HCT116 (cell line): Measurements from ENCODE around the gene PGAM5. TPM values are rescaled to one million over a fixed set of nuclear protein-coding genes. Genes with fewer than 3 reads are reported as not detected.

ENCODE experiments used
- ATAC-seq: fragments of 200-7000 bp; cut with Tn5 transposase; 2 replicates; pipeline ENCODE4 v1.9.1; 2020; ENCODE audit warnings: mild to moderate bottlenecking, moderate library complexity
- BruUV-seq: library from RNA; stranded (reverse); fragments of 400-500 nt; replicated peaks from 2 replicates; lab custom pipeline; 2021; lab: Mats Ljungman, UMichigan
- CTCF ChIA-PET: fragments of 300-600 bp; sonication (Branson Sonifier 250); formaldehyde crosslinking; loops from one replicate; lab custom pipeline; 2021; ENCODE audit warnings: antibody characterized with exemption; lab: Charles Lee
- POLR2A ChIA-PET: fragments of 300-600, 350-600 bp; sonication (Branson Sonifier 250); formaldehyde crosslinking; loops from one replicate; lab custom pipeline; 2021; ENCODE audit warnings: antibody characterized with exemption; lab: Charles Lee
- RAD21 ChIA-PET, 2 experiments: fragments of 300-600 bp; sonication (Branson Sonifier 250); formaldehyde crosslinking; loops; one replicate each; lab custom pipeline; 2023; ENCODE audit warnings: low total read pairs in 2 of 2; ENCODE audit not compliant: uncharacterized antibody in 2 of 2, unreplicated experiment in 2 of 2, low non-redundant PET in 1 of 2; lab: Charles Lee
- DNase-seq: peaks from one replicate; pipeline ENCODE4 v3.0.0-alpha.2; 2010; ENCODE audit warnings: low read depth, low spot score
- H2AFZ ChIP-seq: fragments of 200-600 bp; shearing (Covaris generic), sonication (generic); 2 replicates; pipeline ENCODE4 v1.6.1; 2017; ENCODE audit warnings: low read depth, mixed run types, mixed read lengths, antibody characterized with exemption, low read length; ENCODE audit not compliant: poor library complexity, severe bottlenecking
- H3K27ac ChIP-seq: 2 replicates; pipeline ENCODE4 v1.5.1; 2012; ENCODE audit warnings: low read depth, low read length
- H3K27me3 ChIP-seq: fragments of 200-600 bp; sonication (generic); 2 replicates; pipeline ENCODE4 v1.6.1; 2016; ENCODE audit warnings: mixed run types, low read length, mixed read lengths; ENCODE audit not compliant: insufficient read depth
- H3K36me3 ChIP-seq, 2 experiments: fragments of 200-500 bp in 1 of 2; fragments of 200-600 bp in 1 of 2; sonication (Bioruptor generic) in 1 of 2; sonication (generic) in 1 of 2; 2 replicates each; pipeline versions ENCODE4 v1.5.1 to v1.6.1; 2014 to 2016; ENCODE audit warnings: low read length in 2 of 2, inconsistent platforms in 1 of 2, mixed read lengths in 1 of 2, mixed run types in 1 of 2; ENCODE audit not compliant: insufficient read depth in 2 of 2, control insufficient read depth in 1 of 2
- H3K4me1 ChIP-seq, 2 experiments: fragments of 200-600 bp in 1 of 2; sonication (generic) in 1 of 2; 2 replicates each; pipeline versions ENCODE4 v1.5.1 to v1.6.1; 2012 to 2017; ENCODE audit warnings: low read length in 2 of 2, inconsistent platforms in 1 of 2, mild to moderate bottlenecking in 1 of 2, mixed read lengths in 1 of 2, mixed run types in 1 of 2, moderate library complexity in 1 of 2; ENCODE audit not compliant: insufficient read depth in 2 of 2, control insufficient read depth in 1 of 2
- H3K4me2 ChIP-seq: fragments of 200-600 bp; sonication (generic); 2 replicates; pipeline ENCODE4 v1.6.1; 2017; ENCODE audit warnings: mixed run types, low read length, mixed read lengths
- H3K4me3 ChIP-seq, 2 experiments: fragments of 200-600 bp in 1 of 2; sonication (generic) in 1 of 2; replicated peaks in 1 of 2; 2 replicates each; pipeline ENCODE4 v1.5.1; 2011 to 2016; ENCODE audit warnings: low read length in 2 of 2, control low read depth in 1 of 2, low read depth in 1 of 2, mild to moderate bottlenecking in 1 of 2, mixed read lengths in 1 of 2, mixed run types in 1 of 2
- H3K79me2 ChIP-seq: fragments of 200-600 bp; sonication (generic); 2 replicates; pipeline ENCODE4 v1.6.1; 2017; ENCODE audit warnings: mild to moderate bottlenecking, mixed run types, low read length, moderate library complexity, mixed read lengths; ENCODE audit not compliant: insufficient read depth
- H3K9ac ChIP-seq: fragments of 200-600 bp; sonication (generic); 2 replicates; pipeline ENCODE4 v1.6.1; 2016; ENCODE audit warnings: low read length, mixed read lengths
- H3K9me2 ChIP-seq: fragments of 200-600 bp; sonication (generic), shearing (Covaris generic); 2 replicates; pipeline ENCODE4 v1.6.1; 2017; ENCODE audit warnings: mixed run types, mild to moderate bottlenecking, moderate library complexity; ENCODE audit not compliant: insufficient read depth
- H3K9me3 ChIP-seq, 2 experiments: fragments of 200-500 bp in 1 of 2; fragments of 200-600 bp in 1 of 2; sonication (Bioruptor generic) in 1 of 2; sonication (generic) in 1 of 2; 2 replicates each; pipeline ENCODE4 v1.6.1; 2014 to 2017; ENCODE audit warnings: low read length in 2 of 2, mixed read lengths in 2 of 2, inconsistent platforms in 1 of 2, low read depth in 1 of 2, mild to moderate bottlenecking in 1 of 2, mixed run types in 1 of 2, moderate library complexity in 1 of 2; ENCODE audit not compliant: control insufficient read depth in 1 of 2, insufficient read depth in 1 of 2
- H4K20me1 ChIP-seq: fragments of 200-600 bp; sonication (generic), shearing (Covaris generic); 2 replicates; pipeline ENCODE4 v1.6.1; 2017; ENCODE audit warnings: mixed run types, mild to moderate bottlenecking, moderate library complexity; ENCODE audit not compliant: insufficient read depth
- ATF3 ChIP-seq: IDR thresholded peaks from 2 replicates; pipeline ENCODE4 v1.6.1; 2012
- CBX3 ChIP-seq: IDR thresholded peaks from 2 replicates; pipeline ENCODE4 v1.6.1; 2012; ENCODE audit warnings: low read depth
- CEBPB ChIP-seq: IDR thresholded peaks from 2 replicates; pipeline ENCODE4 v1.6.1; 2012; ENCODE audit warnings: low read depth
- EGR1 ChIP-seq: IDR thresholded peaks from 2 replicates; pipeline ENCODE4 v1.6.1; 2012; ENCODE audit warnings: low read depth
- ELF1 ChIP-seq: IDR thresholded peaks from 2 replicates; pipeline ENCODE4 v1.6.1; 2012; ENCODE audit warnings: low read depth, borderline replicate concordance
- EZH2phosphoT487 ChIP-seq: fragments of 200-600 bp; IDR thresholded peaks from 2 replicates; pipeline ENCODE4 v1.6.1; 2018; ENCODE audit warnings: antibody characterized with exemption, borderline replicate concordance
- FOSL1 ChIP-seq: IDR thresholded peaks from 2 replicates; pipeline ENCODE4 v1.6.1; 2012; ENCODE audit warnings: low read depth
- JUND ChIP-seq: IDR thresholded peaks from 2 replicates; pipeline ENCODE4 v1.6.1; 2012
- MAX ChIP-seq: IDR thresholded peaks from 2 replicates; pipeline ENCODE4 v1.6.1; 2012
- POLR2A ChIP-seq: IDR thresholded peaks from 2 replicates; pipeline ENCODE4 v1.7.0; 2011; ENCODE audit warnings: borderline replicate concordance; ENCODE audit not compliant: insufficient read depth, insufficient read length; ENCODE audit errors: extremely low read depth
- RAD21 ChIP-seq: IDR thresholded peaks from 2 replicates; pipeline ENCODE4 v1.6.1; 2012; ENCODE audit warnings: low read depth, mild to moderate bottlenecking
- SIN3A ChIP-seq: IDR thresholded peaks from 2 replicates; pipeline ENCODE4 v1.6.1; 2012; ENCODE audit warnings: low read depth
- SP1 ChIP-seq: IDR thresholded peaks from 2 replicates; pipeline ENCODE4 v1.6.1; 2012; ENCODE audit warnings: low read depth
- SRF ChIP-seq: IDR thresholded peaks from 2 replicates; pipeline ENCODE4 v1.6.1; 2012; ENCODE audit warnings: low read depth
- TCF7L2 ChIP-seq: IDR thresholded peaks from 2 replicates; pipeline ENCODE4 v1.7.0; 2011; ENCODE audit warnings: borderline replicate concordance, inconsistent platforms; ENCODE audit not compliant: insufficient read depth, insufficient read length; ENCODE audit errors: extremely low read depth
- YY1 ChIP-seq: IDR thresholded peaks from 2 replicates; pipeline ENCODE4 v1.6.1; 2011; ENCODE audit warnings: low read length, low read depth, moderate library complexity, mild to moderate bottlenecking; ENCODE audit not compliant: insufficient replicate concordance; ENCODE audit errors: extremely low read depth
- ZFX ChIP-seq: fragments of 450-650 bp; IDR thresholded peaks from 2 replicates; pipeline ENCODE4 v1.6.1; 2017
- ZNF274 ChIP-seq: fragments of 200-500 bp; sonication (Bioruptor generic); IDR thresholded peaks from 2 replicates; pipeline ENCODE4 v1.6.1; 2014; ENCODE audit warnings: mild to moderate bottlenecking, low read depth, low read length, inconsistent platforms
- intact Hi-C: fragments of 100-400 bp; cut with micrococcal nuclease; formaldehyde crosslinking; loops from 2 replicates; pipeline ENCODE4 v1.10.0; 2022
- total RNA-seq: library from RNA; stranded (reverse); gene quantifications from one replicate; pipeline ENCODE4 v1.2.1, GENCODE V29; 2021; ENCODE audit not compliant: unreplicated experiment
- TF ChIP-seq, protein P1 (sequence below): IDR thresholded peaks from 2 replicates; pipeline ENCODE4 v1.6.1; 2011; ENCODE audit warnings: mild to moderate bottlenecking, low read length, moderate library complexity; ENCODE audit not compliant: insufficient replicate concordance; ENCODE audit errors: extremely low read depth
- TF ChIP-seq, protein P2 (sequence below), 3 experiments: fragments of 200-600 bp in 1 of 3; sonication (generic) in 1 of 3; IDR thresholded peaks in 2 of 3; conservative IDR thresholded peaks in 1 of 3; 2 replicates each; pipeline ENCODE4 v1.5.1; 2012 to 2017; ENCODE audit warnings: low read depth in 2 of 3, low read length in 2 of 3, antibody characterized with exemption in 1 of 3, borderline replicate concordance in 1 of 3, control low read depth in 1 of 3, mild to moderate bottlenecking in 1 of 3, mixed read lengths in 1 of 3, mixed run types in 1 of 3, moderate library complexity in 1 of 3; ENCODE audit not compliant: insufficient read depth in 1 of 3

PGAM5 gene
- total RNA-seq, 1 experiment from 2014 or later: 98.3 TPM

- 0 out of 2 replicates have a peak, but pooled peaks cover 5% of the 10 kb centered on the region for H3K79me2 ChIP-seq
- BruUV-seq: no TSS peak
- H3K9me2 ChIP-seq: no peaks in the 10 kb centered on the region
- DNase-seq (no peak), ATAC-seq (0 out of 2 replicates have a peak, but pooled peaks have one; percentile 11)
- ChIA-PET POLR2A (no interaction called here), CTCF (no interaction called here), RAD21 (no interaction called here)
- H3K4me3 ChIP-seq: no peak overlapping the region
- TF ChIP-seq, protein P1, sequence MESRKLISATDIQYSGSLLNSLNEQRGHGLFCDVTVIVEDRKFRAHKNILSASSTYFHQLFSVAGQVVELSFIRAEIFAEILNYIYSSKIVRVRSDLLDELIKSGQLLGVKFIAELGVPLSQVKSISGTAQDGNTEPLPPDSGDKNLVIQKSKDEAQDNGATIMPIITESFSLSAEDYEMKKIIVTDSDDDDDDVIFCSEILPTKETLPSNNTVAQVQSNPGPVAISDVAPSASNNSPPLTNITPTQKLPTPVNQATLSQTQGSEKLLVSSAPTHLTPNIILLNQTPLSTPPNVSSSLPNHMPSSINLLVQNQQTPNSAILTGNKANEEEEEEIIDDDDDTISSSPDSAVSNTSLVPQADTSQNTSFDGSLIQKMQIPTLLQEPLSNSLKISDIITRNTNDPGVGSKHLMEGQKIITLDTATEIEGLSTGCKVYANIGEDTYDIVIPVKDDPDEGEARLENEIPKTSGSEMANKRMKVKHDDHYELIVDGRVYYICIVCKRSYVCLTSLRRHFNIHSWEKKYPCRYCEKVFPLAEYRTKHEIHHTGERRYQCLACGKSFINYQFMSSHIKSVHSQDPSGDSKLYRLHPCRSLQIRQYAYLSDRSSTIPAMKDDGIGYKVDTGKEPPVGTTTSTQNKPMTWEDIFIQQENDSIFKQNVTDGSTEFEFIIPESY: no peak
- TF ChIP-seq TCF7L2 (no peak), CEBPB (no peak), EGR1 (no peak), MAX (no peak), EZH2phosphoT487 (no peak), POLR2A (no peak), ELF1 (no peak), SIN3A (no peak), SP1 (no peak), ATF3 (no peak), ZFX (no peak), ZNF274 (no peak), CBX3 (no peak), SRF (no peak), YY1 (no peak), JUND (no peak), RAD21 (no peak), FOSL1 (no peak)
- TF ChIP-seq, protein P2, sequence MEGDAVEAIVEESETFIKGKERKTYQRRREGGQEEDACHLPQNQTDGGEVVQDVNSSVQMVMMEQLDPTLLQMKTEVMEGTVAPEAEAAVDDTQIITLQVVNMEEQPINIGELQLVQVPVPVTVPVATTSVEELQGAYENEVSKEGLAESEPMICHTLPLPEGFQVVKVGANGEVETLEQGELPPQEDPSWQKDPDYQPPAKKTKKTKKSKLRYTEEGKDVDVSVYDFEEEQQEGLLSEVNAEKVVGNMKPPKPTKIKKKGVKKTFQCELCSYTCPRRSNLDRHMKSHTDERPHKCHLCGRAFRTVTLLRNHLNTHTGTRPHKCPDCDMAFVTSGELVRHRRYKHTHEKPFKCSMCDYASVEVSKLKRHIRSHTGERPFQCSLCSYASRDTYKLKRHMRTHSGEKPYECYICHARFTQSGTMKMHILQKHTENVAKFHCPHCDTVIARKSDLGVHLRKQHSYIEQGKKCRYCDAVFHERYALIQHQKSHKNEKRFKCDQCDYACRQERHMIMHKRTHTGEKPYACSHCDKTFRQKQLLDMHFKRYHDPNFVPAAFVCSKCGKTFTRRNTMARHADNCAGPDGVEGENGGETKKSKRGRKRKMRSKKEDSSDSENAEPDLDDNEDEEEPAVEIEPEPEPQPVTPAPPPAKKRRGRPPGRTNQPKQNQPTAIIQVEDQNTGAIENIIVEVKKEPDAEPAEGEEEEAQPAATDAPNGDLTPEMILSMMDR (IDR thresholded peaks at IDR 0.05 in 2 of 3, conservative IDR thresholded peaks at IDR 0.05 in 1 of 3; ENCODE audit: borderline replicate concordance in 1 of 3, insufficient read depth in 1 of 3, low read depth in 2 of 3, low read length in 2 of 3): no peak
- H3K9ac ChIP-seq: no peak overlapping the region
- H3K36me3 ChIP-seq: peaks cover 47 to 54% of the 10 kb centered on the region in 2 experiments
- intact Hi-C loops: no loop called here
- H4K20me1 ChIP-seq: no peaks in the 10 kb centered on the region
- no peaks in the 10 kb centered on the region for H3K9me3 ChIP-seq
- H3K27ac ChIP-seq: no peak overlapping the region
- no peak overlapping the region for H3K4me2 ChIP-seq
- no peaks in the 10 kb centered on the region for H3K4me1 ChIP-seq
- no peaks in the 10 kb centered on the region for H3K27me3 ChIP-seq
- no peak overlapping the region for H2AFZ ChIP-seq
Observed at GRCh38 chr12:132735496-132735895, 24.9 kb downstream of the PGAM5 start.
